Type B pancreatic cell (in vitro differentiated cells): ENCODE data around the gene CMYA5. TPM values are rescaled to one million over a fixed set of nuclear protein-coding genes. Genes with fewer than 3 reads are reported as not detected.
A peak's percentile ranks its signal among the peaks of the same experiment; 100 is the strongest.

Experiments
- DNase-seq: peaks from one replicate; pipeline ENCODE4 v3.0.0; 2021; ENCODE audit warnings: mixed read lengths; ENCODE audit not compliant: unreplicated experiment; ENCODE audit errors: extremely low spot score
- H3K27ac Mint-ChIP-seq: 2 replicates; pipeline ENCODE4 v1.8.0; 2021; ENCODE audit warnings: mild to moderate bottlenecking, mixed read lengths
- H3K27me3 Mint-ChIP-seq: 2 replicates; pipeline ENCODE4 v1.8.0; 2021; ENCODE audit warnings: mixed read lengths
- H3K36me3 Mint-ChIP-seq: 2 replicates; pipeline ENCODE4 v1.8.0; 2021; ENCODE audit warnings: mixed read lengths
- H3K4me1 Mint-ChIP-seq: one replicate; pipeline ENCODE4 v1.8.0; 2021; ENCODE audit warnings: mixed read lengths; ENCODE audit not compliant: unreplicated experiment
- H3K4me3 Mint-ChIP-seq: 2 replicates; pipeline ENCODE4 v1.8.0; 2021; ENCODE audit warnings: mild to moderate bottlenecking, mixed read lengths
- H3K9me3 Mint-ChIP-seq: 2 replicates; pipeline ENCODE4 v1.8.0; 2021; ENCODE audit warnings: mixed read lengths
- total RNA-seq: library from RNA; stranded (reverse); gene quantifications from 2 replicates; pipeline ENCODE4 v1.2.1, GENCODE V29; 2021; ENCODE audit warnings: low replicate concordance
- TF ChIP-seq, protein P1 (sequence below): fragments of 200-600 bp; sonication (generic); conservative IDR thresholded peaks from 2 replicates; pipeline ENCODE4 v1.5.0; 2021; ENCODE audit warnings: antibody characterized with exemption, mild to moderate bottlenecking

CMYA5 gene
- total RNA-seq, 1 donor from 2014 or later = 1.4 TPM

DNA sequence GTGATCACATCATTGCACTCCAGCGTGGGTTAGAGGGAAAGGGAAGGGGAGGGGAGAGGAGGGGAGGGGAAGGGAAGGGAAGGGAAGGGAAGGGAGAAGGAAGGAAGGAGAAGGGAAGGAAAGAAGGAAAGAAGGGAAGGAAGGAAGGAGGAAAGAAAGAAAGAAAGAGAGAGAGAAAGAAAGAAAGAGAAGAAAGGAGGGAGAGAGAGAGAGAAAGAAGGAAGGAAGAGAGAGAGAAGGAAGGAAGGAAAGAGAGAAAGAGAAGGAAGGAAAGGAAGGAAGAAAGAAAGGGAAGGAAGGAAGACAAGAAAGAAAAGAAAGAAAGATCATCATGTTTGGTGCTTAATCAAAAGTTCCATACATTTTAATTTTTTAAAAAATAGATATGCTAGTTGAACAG, 136.2 kb downstream of the CMYA5 start:
- H3K36me3 Mint-ChIP-seq = no peaks in the 10 kb centered on the region
- H3K27ac Mint-ChIP-seq = no peak overlapping the region
- no peak overlapping the region for H3K4me3 Mint-ChIP-seq
- H3K27me3 Mint-ChIP-seq = peaks cover 30% of the 10 kb centered on the region
- TF ChIP-seq, protein P1, sequence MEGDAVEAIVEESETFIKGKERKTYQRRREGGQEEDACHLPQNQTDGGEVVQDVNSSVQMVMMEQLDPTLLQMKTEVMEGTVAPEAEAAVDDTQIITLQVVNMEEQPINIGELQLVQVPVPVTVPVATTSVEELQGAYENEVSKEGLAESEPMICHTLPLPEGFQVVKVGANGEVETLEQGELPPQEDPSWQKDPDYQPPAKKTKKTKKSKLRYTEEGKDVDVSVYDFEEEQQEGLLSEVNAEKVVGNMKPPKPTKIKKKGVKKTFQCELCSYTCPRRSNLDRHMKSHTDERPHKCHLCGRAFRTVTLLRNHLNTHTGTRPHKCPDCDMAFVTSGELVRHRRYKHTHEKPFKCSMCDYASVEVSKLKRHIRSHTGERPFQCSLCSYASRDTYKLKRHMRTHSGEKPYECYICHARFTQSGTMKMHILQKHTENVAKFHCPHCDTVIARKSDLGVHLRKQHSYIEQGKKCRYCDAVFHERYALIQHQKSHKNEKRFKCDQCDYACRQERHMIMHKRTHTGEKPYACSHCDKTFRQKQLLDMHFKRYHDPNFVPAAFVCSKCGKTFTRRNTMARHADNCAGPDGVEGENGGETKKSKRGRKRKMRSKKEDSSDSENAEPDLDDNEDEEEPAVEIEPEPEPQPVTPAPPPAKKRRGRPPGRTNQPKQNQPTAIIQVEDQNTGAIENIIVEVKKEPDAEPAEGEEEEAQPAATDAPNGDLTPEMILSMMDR = no peak
- H3K4me1 Mint-ChIP-seq = peaks cover 10% of the 10 kb centered on the region
- no peaks in the 10 kb centered on the region for H3K9me3 Mint-ChIP-seq
- no peak for DNase-seq

DNA sequence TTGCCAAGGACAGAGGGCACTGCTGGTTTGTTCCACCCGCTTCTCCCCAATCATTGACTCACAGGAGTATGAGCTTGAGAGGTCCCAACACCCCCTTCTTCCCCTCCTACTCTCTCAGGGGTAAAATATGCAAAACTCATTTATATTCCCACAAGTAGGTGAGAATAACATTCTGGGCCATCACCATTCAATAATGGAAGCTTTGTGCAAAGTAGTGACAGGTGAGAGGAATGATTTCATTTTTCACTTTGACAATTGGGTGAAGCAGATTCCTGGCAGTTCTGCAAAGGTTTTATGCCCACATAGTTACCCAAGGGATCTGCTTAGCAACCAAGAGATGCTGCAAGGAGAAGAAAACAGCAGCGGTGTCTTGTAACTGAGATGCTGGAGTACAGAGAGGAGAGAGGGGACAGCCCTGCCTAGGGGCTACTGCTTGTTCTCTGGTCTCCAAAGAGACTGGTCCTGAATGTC, 137.6 kb downstream of the CMYA5 start:
- TF ChIP-seq, protein P1 = no peak
- Mint-ChIP-seq H3K4me1 (peaks cover 10% of the 10 kb centered on the region), H3K36me3 (no peaks in the 10 kb centered on the region), H3K27ac (no peak overlapping the region), H3K9me3 (no peaks in the 10 kb centered on the region), H3K27me3 (peaks cover 37% of the 10 kb centered on the region), H3K4me3 (no peak overlapping the region)
- no peak for DNase-seq

DNA sequence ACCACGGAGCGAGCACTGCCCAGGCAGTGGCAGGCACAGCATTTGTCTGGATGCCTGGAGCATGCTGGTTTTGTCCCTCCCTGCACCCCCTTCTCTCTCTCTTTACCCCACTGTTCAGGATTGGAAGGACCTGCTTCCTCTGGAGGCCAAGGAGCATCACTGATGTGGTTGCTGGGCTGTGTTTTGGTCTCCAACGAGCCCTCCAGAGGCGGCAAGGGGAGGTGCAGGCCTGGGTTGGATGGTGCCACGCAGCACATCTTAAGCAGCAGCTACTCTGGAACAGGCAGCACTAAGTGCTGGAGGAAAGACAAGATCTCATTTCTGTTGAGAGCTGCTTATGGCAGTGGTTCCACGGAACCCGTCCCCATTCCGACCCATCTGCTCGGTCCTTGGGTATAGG, 139.6 kb downstream of the CMYA5 start:
- Mint-ChIP-seq H3K9me3 (no peaks in the 10 kb centered on the region), H3K27me3 (peaks cover 49% of the 10 kb centered on the region)
- DNase-seq = no peak

DNA sequence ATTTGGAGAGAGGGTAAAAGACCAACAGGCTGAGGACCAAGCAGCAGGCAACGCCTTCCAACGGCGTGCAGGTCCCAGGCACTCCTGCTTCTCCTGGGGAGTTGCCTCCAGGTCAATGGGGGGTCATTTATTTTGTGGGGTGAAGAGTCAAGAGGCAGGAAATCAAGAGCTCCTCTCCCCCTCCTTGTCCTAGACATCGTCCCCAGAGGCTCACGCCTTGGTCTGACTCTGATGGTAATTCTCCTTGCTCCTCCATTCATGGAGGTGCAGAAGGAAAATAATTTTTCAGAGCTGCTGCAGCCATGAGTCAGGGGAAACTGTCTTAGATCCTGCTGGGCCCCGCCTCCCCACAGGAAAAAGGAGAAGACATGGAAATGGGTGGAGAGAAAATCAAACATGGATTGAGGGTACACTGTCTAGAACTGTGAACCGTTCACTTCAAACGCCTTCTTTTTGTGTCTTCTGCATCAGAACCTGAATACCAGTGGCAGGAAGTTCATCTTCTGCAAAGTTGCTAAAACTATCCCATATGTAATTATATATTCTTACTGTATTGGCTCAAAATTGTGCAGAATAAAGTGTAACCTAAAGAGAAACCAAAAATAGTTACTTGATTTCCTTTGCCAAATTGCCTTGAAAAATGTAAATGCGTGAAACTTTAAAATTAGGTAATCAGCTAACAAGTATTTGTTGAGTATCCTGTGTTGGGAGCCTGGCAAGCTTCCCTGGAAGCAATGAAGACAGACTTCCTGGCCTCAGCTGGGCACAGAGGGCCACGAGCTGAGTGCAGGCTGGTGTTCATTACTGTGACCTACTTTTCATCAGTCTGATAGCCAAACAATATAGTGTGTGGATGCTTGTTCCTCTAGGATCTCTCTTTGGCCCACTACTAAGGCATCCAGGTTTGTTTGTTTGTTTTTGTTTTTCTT, 142.0 kb downstream of the CMYA5 start:
- H3K27ac Mint-ChIP-seq = no peak overlapping the region
- H3K4me3 Mint-ChIP-seq = no peak overlapping the region
- TF ChIP-seq, protein P1 = no peak

More for the DNA sequence above, 139.6 kb downstream of the CMYA5 start:
- Mint-ChIP-seq H3K4me3 (no peak overlapping the region), H3K36me3 (no peaks in the 10 kb centered on the region), H3K27ac (no peak overlapping the region), H3K4me1 (peaks cover 12% of the 10 kb centered on the region)
- TF ChIP-seq, protein P1 = peak; percentile 67

DNA sequence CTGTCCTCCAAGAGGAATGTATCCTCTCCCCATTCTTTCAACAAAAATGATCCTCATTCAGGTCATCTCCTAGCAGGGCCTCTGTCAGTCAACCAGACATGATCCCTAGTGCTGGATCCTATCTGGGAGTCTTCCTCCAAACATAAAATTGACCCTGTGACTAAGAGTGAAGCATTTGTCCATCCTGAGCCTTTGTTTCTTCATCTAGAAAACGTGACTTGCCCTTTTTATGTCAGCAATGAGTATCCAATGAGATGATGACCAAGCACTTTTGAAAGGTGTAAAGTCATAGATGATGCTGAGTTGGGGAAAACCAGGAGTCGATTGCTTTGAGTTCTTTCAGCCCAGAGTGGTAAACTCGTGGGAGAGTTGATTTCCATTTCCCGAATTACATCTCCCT, 143.3 kb downstream of the CMYA5 start:
- DNase-seq = no peak
- TF ChIP-seq, protein P1 = no peak
- no peak overlapping the region for H3K27ac Mint-ChIP-seq
- no peaks in the 10 kb centered on the region for H3K9me3 Mint-ChIP-seq
- H3K27me3 Mint-ChIP-seq = peaks cover 50% of the 10 kb centered on the region
- no peaks in the 10 kb centered on the region for H3K36me3 Mint-ChIP-seq
- peaks cover 11% of the 10 kb centered on the region for H3K4me1 Mint-ChIP-seq
- H3K4me3 Mint-ChIP-seq = no peak overlapping the region

More for the DNA sequence above, 142.0 kb downstream of the CMYA5 start:
- no peaks in the 10 kb centered on the region for H3K36me3 Mint-ChIP-seq
- H3K4me1 Mint-ChIP-seq = peaks cover 5% of the 10 kb centered on the region
- no peaks in the 10 kb centered on the region for H3K9me3 Mint-ChIP-seq
- no peak for DNase-seq
- H3K27me3 Mint-ChIP-seq = peaks cover 45% of the 10 kb centered on the region
